Measurements from ENCODE around the gene IKZF4.

The IKZF4 gene

GRCh38 chr12:56038022-56038655 lies 17.3 kb downstream of the IKZF4 start:
- Histone ChIP-seq H3K27ac (replicated peaks) (no peak overlapping the region), H3K4me3 (replicated peaks; ENCODE audit: insufficient read depth, low read length) (no peak overlapping the region), H3K27me3 (ENCODE audit: insufficient read depth, poor library complexity, severe bottlenecking) (no peaks in the 10 kb centered on the region)
- TF ChIP-seq CTCF (IDR thresholded peaks at IDR 0.05; ENCODE audit: insufficient read depth, low read length) (no peak), REST (IDR thresholded peaks at IDR 0.05; ENCODE audit: insufficient replicate concordance, low read depth) (no peak), POLR2AphosphoS5 (IDR thresholded peaks at IDR 0.05; ENCODE audit: low read depth) (no peak), SPI1 (IDR thresholded peaks at IDR 0.05; ENCODE audit: borderline replicate concordance, low read depth) (no peak), GABPA (IDR thresholded peaks at IDR 0.05; ENCODE audit: low read depth) (no peak)
- DNase-seq (ENCODE audit: low read depth in 1 of 2, low spot score in 1 of 2): no peak

GRCh38 chr12:56040151-56040550 lies 19.3 kb downstream of the IKZF4 start:
- Histone ChIP-seq H3K27ac (replicated peaks) (no peak overlapping the region), H3K27me3 (ENCODE audit: insufficient read depth, poor library complexity, severe bottlenecking) (no peaks in the 10 kb centered on the region), H3K4me3 (replicated peaks; ENCODE audit: insufficient read depth, low read length) (no peak overlapping the region)
- no peak for TF ChIP-seq GABPA (IDR thresholded peaks at IDR 0.05; ENCODE audit: low read depth)
- no peak for TF ChIP-seq POLR2AphosphoS5 (IDR thresholded peaks at IDR 0.05; ENCODE audit: low read depth)
- TF ChIP-seq CTCF (IDR thresholded peaks at IDR 0.05; ENCODE audit: insufficient read depth, low read length): no peak
- no peak for TF ChIP-seq SPI1 (IDR thresholded peaks at IDR 0.05; ENCODE audit: borderline replicate concordance, low read depth)
- TF ChIP-seq REST (IDR thresholded peaks at IDR 0.05; ENCODE audit: insufficient replicate concordance, low read depth): no peak
- no peak for DNase-seq (ENCODE audit: low read depth in 1 of 2, low spot score in 1 of 2)

GRCh38 chr12:56040963-56041551 lies 20.2 kb downstream of the IKZF4 start:
- TF ChIP-seq GABPA (IDR thresholded peaks at IDR 0.05; ENCODE audit: low read depth) (no peak), REST (IDR thresholded peaks at IDR 0.05; ENCODE audit: insufficient replicate concordance, low read depth) (no peak), SPI1 (IDR thresholded peaks at IDR 0.05; ENCODE audit: borderline replicate concordance, low read depth) (no peak), CTCF (IDR thresholded peaks at IDR 0.05; ENCODE audit: insufficient read depth, low read length) (no peak), POLR2AphosphoS5 (IDR thresholded peaks at IDR 0.05; ENCODE audit: low read depth) (no peak)
- Histone ChIP-seq H3K27ac (replicated peaks) (peak overlapping the region; percentile 49), H3K27me3 (ENCODE audit: insufficient read depth, poor library complexity, severe bottlenecking) (no peaks in the 10 kb centered on the region), H3K4me3 (replicated peaks; ENCODE audit: insufficient read depth, low read length) (peak overlapping the region; percentile 22)
- no peak for DNase-seq (ENCODE audit: low read depth in 1 of 2, low spot score in 1 of 2)
